ENCODE measurements around the gene SLC23A3. TPM values are rescaled to one million over a fixed set of nuclear protein-coding genes. Genes with fewer than 3 reads are reported as not detected.

The SLC23A3 gene
- total RNA-seq, 1 donor from 2014 or later: 2.8 TPM

- peak; percentile 92 for ATAC-seq
- no peak for DNase-seq (ENCODE audit: low spot score)
Measured at GRCh38 chr2:219155054-219155644, 14.7 kb downstream of the SLC23A3 start.

GRCh38 chr2:219149667-219150066, 20.2 kb downstream of the SLC23A3 start:
- DNase-seq (ENCODE audit: low spot score) (peak; percentile 89), ATAC-seq (peak; percentile 93)

- DNase-seq (ENCODE audit: low spot score) (no peak), ATAC-seq (no peak)
Measured at GRCh38 chr2:219142329-219142728, 27.5 kb downstream of the SLC23A3 start.

GRCh38 chr2:219140722-219141121, 29.1 kb downstream of the SLC23A3 start:
- ATAC-seq (no peak), DNase-seq (ENCODE audit: low spot score) (no peak)

- no peak for ATAC-seq
- no peak for DNase-seq (ENCODE audit: low spot score)
Measured at GRCh38 chr2:219133976-219134375, 35.9 kb downstream of the SLC23A3 start.

GRCh38 chr2:219131744-219132143, 38.1 kb downstream of the SLC23A3 start:
- ATAC-seq: peak; percentile 69
- peak; percentile 58 for DNase-seq (ENCODE audit: low spot score)

GRCh38 chr2:219131327-219131726, 38.5 kb downstream of the SLC23A3 start:
- no peak for ATAC-seq
- no peak for DNase-seq (ENCODE audit: low spot score)

GRCh38 chr2:219129589-219129988, 40.2 kb downstream of the SLC23A3 start:
- DNase-seq (ENCODE audit: low spot score): no peak
- no peak for ATAC-seq

- DNase-seq (ENCODE audit: low spot score): no peak
- ATAC-seq: no peak
Measured at GRCh38 chr2:219128396-219128795, 41.4 kb downstream of the SLC23A3 start.

GRCh38 chr2:219127037-219127635, 42.7 kb downstream of the SLC23A3 start:
- DNase-seq (ENCODE audit: low spot score) (no peak), ATAC-seq (no peak)

GRCh38 chr2:219126555-219126954, 43.3 kb downstream of the SLC23A3 start:
- DNase-seq (ENCODE audit: low spot score) (no peak), ATAC-seq (peak; percentile 20)

GRCh38 chr2:219125886-219126270, 44.0 kb downstream of the SLC23A3 start:
- ATAC-seq: no peak
- DNase-seq (ENCODE audit: low spot score): no peak

GRCh38 chr2:219125225-219125885, 44.5 kb downstream of the SLC23A3 start:
- DNase-seq (ENCODE audit: low spot score) (peak; percentile 80), ATAC-seq (peak; percentile 86)

GRCh38 chr2:219124381-219125110, 45.3 kb downstream of the SLC23A3 start:
- DNase-seq (ENCODE audit: low spot score): no peak
- ATAC-seq: no peak

- ATAC-seq: no peak
Measured at GRCh38 chr2:219123356-219124135, 46.3 kb downstream of the SLC23A3 start.

GRCh38 chr2:219122202-219122980, 47.4 kb downstream of the SLC23A3 start:
- no peak for ATAC-seq
- DNase-seq (ENCODE audit: low spot score): no peak

More at GRCh38 chr2:219123356-219124135, 46.3 kb downstream of the SLC23A3 start:
- no peak for DNase-seq (ENCODE audit: low spot score)

- no peak for DNase-seq (ENCODE audit: low spot score)
Measured at GRCh38 chr2:219120082-219120481, 49.7 kb downstream of the SLC23A3 start.

GRCh38 chr2:219119422-219120043, 50.3 kb downstream of the SLC23A3 start:
- DNase-seq (ENCODE audit: low spot score): peak; percentile 64
- peak; percentile 54 for ATAC-seq

More at GRCh38 chr2:219120082-219120481, 49.7 kb downstream of the SLC23A3 start:
- no peak for ATAC-seq

- no peak for DNase-seq (ENCODE audit: low spot score)
- ATAC-seq: no peak
Measured at GRCh38 chr2:219118504-219118903, 51.3 kb downstream of the SLC23A3 start.

Data from left lobe of liver (tissue), 2 donors.